GM19099 (cell line): ENCODE data around the gene CACTIN.

ENCODE experiments used
- POLR2A ChIP-seq: IDR thresholded peaks from 3 replicates; pipeline ENCODE4 v1.6.1; 2011; ENCODE audit warnings: low read depth; ENCODE audit not compliant: insufficient read length; ENCODE audit errors: extremely low read depth

The CACTIN gene

DNA sequence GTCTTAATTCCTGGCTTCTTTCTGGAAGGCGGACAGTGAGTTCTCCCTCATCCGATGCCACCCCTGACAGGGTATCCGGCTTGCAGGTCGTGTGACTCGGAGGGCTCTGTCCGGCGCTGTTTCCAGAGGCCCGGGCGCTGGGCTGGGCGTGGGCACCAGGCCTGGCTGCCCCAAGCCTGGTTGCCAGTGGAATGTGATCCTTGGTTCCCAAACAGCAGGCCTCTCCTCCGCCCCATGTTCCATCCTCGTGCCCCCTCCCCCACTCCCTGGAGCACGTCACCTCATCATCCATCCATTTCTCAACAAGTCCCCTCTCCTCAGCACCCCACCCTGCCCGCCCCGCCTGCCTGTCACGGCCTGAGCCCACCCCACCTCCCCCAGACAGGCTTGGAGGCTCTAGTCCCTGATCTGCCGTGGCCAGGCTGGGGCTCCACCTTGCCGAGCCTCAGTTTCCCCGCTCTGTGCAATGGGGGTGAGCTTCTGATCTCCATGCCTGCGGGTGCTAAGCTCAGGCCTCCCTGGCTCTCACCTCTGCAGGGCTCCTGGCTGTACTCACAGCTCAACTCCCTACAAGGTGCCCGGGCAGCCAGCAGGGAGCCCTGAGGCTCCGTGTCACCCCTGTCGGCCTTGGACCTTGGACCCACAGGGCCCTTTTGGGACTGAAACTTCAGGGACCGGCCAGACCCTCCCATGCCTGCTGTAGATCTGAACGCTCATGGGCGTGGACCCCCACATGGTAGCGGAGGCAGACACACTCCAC lies 22.2 kb downstream of the CACTIN start:
- TF ChIP-seq POLR2A: no peak

DNA sequence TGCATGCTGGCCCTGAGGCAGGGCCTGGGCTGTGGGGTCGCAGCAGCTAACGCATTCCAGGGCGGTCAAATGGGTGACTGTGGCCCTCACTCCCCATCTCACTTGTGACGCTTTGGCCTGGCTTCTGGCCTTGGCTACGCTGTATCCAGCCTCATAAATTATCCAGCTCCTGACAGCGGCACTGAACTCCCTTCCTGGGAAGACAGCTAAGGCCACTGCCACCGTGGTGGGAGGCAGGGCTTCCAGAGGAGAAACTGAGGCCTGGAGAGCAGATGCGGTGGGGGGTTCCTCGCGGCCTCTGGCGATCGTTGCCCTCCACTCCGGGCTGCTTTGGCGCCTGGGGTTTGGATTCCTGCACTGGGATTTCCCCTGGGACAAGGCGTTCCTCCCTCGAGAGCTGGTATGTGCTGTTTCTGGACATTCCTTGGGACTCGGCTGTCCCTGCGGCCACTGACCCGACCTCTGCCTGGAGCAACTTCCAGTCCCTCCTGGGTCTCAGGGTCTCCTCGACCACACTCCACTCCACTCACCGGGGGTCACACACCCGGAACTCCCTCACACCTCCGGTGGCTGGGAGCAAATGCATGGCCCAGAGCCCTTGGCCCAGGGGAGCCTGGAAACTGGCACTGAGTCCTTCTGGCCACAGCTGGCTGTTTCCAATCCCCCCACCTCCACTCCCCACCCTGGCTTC lies 23.3 kb downstream of the CACTIN start:
- no peak for TF ChIP-seq POLR2A

- no peak for TF ChIP-seq POLR2A
Observed at GRCh38 chr19:3601021-3601420, 25.6 kb downstream of the CACTIN start.

- TF ChIP-seq POLR2A: no peak
Observed at GRCh38 chr19:3599776-3600187, 26.8 kb downstream of the CACTIN start.

DNA sequence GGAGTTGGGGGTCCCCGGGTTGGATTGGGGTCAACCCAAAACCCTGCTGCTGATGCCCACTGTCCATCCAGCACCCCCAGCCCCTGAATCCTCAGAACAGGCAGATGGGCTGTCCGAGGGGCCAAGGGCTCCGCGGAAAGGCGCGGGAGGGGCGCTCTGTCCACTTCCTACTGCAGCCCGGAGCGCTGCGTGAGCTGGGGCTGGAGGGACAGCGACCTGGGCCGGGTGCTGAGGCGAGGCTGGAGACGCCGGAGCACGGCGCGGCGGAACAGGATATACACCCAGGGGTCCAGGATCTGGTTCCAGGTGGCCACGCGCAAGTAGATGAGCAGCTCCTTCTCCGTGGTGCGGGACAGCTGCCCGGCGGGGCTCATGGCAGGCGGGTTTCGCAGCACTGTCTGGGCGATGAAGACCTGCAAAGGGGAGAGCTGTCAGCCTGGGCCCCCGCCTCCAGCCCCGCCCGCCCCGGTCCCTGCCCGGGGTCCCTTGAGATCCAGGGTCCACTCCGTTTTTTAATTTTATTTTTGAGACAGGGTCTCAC lies 31.0 kb downstream of the CACTIN start:
- no peak for TF ChIP-seq POLR2A

GRCh38 chr19:3593156-3593555 lies 33.4 kb downstream of the CACTIN start:
- TF ChIP-seq POLR2A: no peak

GRCh38 chr19:3591876-3592613 lies 34.5 kb downstream of the CACTIN start:
- TF ChIP-seq POLR2A: no peak

DNA sequence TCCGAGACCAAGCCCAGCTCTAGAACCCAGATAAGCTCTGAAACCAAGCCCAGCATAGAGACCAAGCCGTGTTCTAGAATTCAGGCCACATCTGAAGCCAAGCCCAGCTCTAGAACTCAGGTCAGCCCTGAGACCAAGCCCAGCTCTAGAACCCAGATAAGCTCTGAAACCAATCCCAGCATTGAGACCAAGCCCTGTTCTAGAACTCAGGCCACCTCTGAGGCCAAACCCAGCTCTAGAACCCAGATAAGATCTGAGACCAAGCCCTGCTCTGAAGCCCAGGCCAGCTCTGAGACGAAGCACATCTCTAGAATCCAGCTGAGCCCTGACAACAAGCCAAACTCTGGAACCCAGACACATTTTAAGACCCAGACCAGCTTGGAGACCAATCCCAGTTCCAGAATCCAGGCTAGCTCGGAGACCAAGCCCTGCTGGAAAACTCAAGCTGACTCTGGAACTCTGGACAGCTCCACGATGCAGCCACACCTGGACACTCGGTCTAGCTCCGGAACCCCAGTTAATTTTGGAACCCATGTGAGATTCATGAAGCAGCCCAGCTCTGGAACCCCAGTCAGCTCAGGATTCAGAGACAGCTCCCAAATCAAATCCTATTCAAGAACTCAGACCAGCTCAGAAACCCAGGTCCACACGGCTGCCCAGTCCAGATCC lies 35.5 kb downstream of the CACTIN start:
- no peak for TF ChIP-seq POLR2A

DNA sequence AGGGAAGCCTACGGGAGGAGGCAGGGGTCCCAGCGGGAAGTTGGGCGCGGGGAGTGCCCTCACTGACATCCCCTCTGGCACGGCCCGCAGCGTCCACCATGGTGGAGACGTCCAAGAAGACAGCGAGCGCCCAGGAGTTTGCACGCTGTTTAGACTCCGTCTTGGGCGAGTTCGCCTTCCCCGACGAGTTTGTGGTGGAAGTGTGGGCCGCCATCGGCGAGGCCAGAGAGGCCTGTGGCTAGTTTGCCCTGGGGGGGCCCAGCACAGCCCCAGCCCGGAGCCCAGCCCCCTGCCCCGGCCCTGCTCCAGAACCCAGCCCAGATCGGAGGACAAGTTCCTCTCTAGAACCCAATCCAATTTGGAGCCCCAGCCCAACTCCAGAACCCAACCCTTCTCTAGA lies 36.6 kb downstream of the CACTIN start:
- no peak for TF ChIP-seq POLR2A

DNA sequence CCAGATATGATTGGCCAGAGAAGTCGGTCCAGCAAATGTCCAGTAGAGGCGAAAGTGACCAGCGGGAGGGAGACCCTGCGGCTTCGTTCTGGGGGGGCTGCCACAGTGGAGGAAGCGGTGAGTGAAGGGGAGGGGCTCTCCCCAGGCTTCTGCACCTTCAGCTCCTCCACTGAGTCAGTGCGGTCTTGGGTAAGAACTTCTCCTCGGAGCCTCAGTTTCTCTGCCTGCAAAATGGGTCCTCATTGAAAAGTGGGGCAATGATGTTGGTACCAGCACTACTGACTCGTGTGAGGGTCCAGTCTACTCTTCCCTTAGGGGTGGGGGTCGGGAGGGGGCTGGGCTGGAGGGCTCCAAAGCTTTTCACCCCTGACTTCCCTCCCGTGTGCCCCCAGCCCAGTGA lies 37.2 kb downstream of the CACTIN start:
- TF ChIP-seq POLR2A: no peak

DNA sequence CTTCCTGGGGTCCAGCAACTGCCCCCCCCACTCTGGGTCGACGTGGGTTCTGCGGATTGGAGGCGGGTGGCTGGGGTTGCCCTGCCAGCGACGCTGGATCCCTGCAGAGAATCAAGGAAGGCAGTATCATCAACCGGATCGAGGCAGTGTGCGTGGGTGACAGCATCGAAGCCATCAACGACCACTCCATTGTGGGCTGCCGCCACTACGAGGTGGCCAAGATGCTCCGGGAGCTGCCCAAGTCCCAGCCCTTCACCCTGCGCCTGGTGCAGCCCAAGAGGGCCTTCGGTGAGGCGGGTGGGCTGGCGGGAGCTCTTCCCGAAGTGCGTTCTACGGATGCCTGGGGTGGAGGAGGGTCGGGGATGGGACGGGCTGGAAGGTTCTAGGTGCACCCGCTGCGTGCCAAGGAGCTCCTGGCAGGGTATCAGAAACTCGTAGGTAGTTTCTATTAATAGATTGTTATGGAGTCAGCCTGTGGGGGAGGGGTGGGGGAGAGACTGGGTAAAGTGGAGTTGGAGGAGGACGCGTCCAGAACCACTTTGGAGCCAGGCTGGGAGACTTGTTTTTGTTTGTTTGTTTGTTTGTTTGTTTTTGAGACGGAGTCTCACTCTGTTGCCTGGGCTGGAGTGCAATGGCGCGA lies 39.8 kb downstream of the CACTIN start:
- TF ChIP-seq POLR2A: no peak

GRCh38 chr19:3586127-3586626 lies 40.4 kb downstream of the CACTIN start:
- no peak for TF ChIP-seq POLR2A

DNA sequence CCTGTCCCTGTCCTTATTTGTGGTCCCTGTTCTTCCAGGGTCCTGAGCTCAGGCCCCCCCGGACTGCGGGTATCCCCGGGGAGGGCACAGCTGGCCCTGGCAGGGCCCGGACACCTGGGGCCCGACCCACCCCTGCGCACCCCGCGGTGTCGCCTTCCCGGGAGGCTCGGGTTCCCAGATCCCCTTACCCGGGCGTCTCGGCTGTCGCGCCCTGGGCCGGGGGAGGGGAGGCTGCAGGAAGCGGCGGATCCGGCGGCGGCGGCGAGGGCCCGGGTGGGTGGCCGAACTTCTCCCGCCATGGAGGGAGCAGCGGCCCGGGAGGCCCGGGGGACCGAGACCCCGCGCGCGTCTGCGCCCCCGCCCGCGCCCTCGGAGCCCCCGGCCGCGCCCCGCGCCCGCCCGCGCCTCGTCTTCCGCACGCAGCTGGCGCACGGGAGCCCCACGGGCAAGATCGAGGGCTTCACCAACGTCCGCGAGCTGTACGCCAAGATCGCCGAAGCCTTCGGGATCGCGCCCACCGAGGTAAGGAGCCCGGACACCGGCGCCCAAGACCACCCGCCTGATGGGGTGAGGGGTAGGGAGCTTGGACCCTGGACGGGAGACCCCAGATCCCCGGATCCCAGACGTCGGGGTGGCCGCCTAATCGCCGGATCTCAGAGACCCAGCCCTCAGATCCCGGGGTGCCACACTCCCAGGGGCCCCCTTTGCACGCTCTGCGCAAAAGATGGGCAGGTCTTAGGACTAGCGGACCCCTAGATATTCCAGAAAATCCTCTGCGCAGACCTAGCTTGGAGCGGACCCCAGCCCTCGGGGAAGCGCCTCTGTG lies 41.1 kb downstream of the CACTIN start, which contains the start of gene GIPC3:
Gene GIPC3, plus strand, starts transcription at position 178 of the 826 bp plus-strand sequence. Its CDS starts 120 bp downstream, at position 298.
- TF ChIP-seq POLR2A: no peak
